Measurements from ENCODE around the gene HERC2. TPM values are rescaled to one million over a fixed set of nuclear protein-coding genes. Genes with fewer than 3 reads are reported as not detected.

HERC2 gene
- total RNA-seq, 1 donor from 2014 or later: 65.6 TPM

- peak; percentile 50 for DNase-seq (ENCODE audit: low spot score)
- intact Hi-C loops (cut with DNase I): no loop called here
Measured at GRCh38 chr15:28118531-28118930, 203.4 kb downstream of the HERC2 start.

DNA sequence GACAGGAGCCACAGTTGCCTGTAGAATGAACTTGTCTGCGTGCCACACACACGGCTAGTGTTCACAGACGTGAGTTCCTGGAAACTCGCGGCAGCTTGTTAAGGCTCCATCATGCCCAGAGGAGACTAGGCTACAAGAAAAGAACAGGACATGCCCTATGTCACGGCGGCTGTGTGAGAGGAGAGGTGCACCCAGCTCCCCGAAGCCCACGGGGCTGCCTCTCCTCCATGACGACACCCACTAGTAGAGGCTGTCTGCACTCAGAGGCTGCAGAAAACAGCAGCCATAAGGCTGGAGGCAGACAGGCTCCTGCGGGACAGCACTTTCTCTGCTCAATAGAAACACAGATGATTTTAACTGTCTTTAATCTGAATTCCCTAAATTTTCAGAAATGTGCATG lies 203.9 kb downstream of the HERC2 start:
- intact Hi-C loops (cut with DNase I): no loop called here
- DNase-seq (ENCODE audit: low spot score): peak; percentile 54

DNA sequence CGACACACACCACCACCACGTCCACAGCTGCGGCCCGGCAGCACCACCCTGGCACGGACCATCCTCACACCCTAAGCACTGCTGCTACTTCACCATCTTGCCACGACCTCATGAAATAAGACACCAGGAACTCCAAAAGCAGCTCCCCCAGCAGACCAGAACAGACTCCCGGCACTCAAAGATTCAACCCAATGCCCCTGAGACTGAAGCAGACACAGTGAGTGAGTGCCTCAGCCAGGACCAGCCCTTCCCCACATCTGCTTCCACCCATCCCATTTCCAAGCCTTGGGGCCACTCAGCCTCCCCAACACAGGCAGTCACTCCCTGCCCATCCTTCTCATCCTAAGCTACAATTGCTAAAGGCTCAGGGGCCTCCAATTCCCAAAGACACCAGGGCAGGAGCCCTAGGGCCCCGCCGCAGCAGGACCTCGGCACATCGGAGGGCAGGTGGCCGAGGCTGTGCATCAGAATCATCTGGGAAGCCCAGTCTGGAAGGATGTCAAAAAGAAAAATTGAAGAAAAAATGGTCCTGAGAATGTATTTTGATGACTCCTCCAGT lies 204.5 kb downstream of the HERC2 start:
- intact Hi-C loops (cut with DNase I): no loop called here
- DNase-seq (ENCODE audit: low spot score): peak; percentile 20

- peak; percentile 29 for DNase-seq (ENCODE audit: low spot score)
- intact Hi-C loops (cut with DNase I): no loop called here
Measured at GRCh38 chr15:28116521-28117431, 205.2 kb downstream of the HERC2 start.

DNA sequence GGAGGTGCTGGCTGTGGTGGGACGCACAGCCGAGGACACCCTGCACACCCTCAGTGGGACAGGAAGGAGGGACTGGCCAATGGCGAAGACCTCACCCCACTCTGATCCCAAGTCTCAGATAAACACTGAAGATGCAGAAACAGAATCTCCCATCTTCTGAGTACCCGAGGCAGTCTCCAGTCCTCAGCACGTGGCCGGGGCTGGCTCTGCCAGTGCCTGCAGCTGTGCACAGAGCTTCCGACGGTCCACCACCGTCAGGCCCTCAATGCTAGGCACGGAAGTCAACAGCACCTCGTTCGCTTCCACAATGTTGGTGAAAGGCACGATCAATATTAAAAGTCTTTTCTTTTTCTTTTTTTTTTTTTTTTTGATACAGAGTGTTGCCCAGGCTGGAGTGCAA lies 206.1 kb downstream of the HERC2 start:
- peak; percentile 24 for DNase-seq (ENCODE audit: low spot score)
- intact Hi-C loops (cut with DNase I): no loop called here

- no peak for DNase-seq (ENCODE audit: low spot score)
- intact Hi-C loops (cut with DNase I): no loop called here
Measured at GRCh38 chr15:28114721-28115622, 207.0 kb downstream of the HERC2 start.

- no peak for DNase-seq (ENCODE audit: low spot score)
- intact Hi-C loops (cut with DNase I): no loop called here
Measured at GRCh38 chr15:28114114-28114455, 207.9 kb downstream of the HERC2 start.

DNA sequence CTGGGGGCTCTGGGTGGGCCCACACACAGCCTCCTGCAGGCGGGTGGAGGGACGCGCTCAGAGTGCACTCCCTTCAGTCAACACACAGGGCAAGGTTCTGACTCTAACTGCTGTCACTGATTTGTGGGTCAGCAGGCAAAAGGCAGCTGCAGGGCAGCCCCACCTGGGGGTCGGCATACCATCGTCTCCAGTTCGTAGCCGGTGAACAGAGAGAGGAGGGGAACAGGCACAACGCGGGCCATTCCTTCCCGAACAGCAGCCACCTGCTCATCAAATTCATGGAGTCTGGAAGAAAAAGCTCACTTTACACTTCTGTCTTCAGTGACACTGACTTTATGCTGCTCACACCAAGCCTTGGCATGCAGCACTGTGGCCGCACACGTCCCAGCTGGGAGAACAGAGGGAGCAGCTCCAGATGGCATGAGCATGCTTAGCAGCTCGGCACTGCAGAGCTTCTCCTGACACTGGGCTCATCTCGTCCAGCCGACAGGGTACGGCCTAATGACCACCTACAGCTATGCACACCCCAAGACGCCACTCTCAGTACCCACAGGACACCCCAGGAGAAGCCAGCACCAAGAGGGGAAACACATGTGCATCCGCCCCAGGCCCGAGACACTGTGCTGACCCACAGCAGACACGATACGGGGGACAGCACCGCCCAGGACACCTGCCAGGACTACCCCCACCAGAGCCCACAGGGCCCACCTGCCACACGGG lies 208.4 kb downstream of the HERC2 start:
- intact Hi-C loops (cut with DNase I): no loop called here

DNA sequence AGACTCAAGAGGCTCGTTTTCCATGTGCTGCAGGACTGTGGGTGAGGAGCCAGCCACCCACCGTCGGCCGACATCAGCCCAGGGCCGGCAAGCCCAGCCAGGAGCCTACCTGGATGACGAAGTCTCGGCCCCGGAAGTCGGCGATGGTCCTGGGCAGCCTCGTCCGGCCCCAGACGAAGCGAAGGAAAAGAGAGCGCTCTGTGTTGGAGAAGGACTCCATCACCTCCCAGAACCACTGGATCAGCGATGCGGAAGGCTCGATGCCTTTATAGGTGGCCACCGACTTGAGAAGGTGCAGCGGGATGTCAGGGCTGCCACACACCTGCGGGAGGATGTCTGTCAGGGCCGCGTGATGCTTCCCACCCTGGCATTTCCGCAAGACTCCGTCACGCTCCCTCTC lies 209.0 kb downstream of the HERC2 start:
- intact Hi-C loops (cut with DNase I): no loop called here
- DNase-seq (ENCODE audit: low spot score): no peak

More for the DNA sequence above, 208.4 kb downstream of the HERC2 start:
- DNase-seq (ENCODE audit: low spot score): no peak

DNA sequence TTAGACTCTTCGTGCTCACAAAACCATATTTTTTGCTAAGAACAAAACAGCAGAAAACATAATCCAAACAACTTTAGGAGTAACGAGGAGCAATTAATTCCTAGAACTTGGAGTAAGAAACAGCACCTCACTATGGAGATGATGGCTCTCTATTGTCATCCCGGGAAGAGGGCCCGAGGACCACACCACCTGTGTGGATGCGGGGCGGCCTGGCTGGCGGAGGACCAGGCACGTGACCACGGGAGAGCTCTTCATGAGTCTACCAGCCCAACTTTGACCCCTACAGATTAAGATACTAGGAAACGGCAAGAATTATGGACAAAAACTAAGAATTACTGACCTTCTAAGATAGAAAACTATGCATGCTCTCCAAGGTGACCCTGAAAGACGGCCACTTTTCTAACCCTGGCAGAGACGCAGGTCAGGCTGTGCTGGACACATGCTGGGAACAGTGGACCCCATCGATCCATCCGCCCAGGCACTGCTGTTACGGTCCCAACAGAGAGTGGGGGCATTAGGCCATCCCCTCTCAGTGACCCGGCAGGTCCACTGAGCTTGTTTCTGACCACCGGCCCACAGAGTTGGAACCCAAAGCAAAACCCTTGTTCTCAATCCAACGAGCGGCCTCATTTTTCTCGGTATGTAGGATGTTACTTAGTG lies 209.7 kb downstream of the HERC2 start:
- intact Hi-C loops (cut with DNase I): no loop called here
- peak; percentile 58 for DNase-seq (ENCODE audit: low spot score)

DNA sequence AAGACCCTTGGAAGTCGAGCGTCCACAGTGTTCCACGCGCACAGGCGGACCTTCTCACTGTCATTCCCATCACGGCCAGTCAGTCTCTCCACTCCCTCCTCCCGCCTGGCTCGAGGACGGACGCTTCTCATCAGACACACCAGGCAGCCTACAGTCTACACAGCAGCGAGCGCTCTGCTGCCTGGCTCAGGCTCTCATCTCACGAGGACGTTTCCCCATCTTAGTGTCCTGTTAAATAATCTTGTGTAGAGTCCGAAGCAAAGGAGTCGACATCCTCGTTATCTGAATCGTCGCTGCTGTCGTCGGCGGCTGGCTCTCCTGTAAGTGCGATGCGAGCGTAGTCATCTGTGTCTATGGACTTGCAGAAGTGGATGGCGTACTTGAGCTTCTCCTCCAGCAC lies 210.4 kb downstream of the HERC2 start:
- DNase-seq (ENCODE audit: low spot score): no peak
- intact Hi-C loops (cut with DNase I): no loop called here

- intact Hi-C loops (cut with DNase I): no loop called here
- peak; percentile 44 for DNase-seq (ENCODE audit: low spot score)
Measured at GRCh38 chr15:28110481-28110881, 211.5 kb downstream of the HERC2 start.

GRCh38 chr15:28109626-28110455 lies 212.1 kb downstream of the HERC2 start:
- intact Hi-C loops (cut with DNase I): no loop called here

GRCh38 chr15:28107904-28108275 lies 214.1 kb downstream of the HERC2 start:
- intact Hi-C loops (cut with DNase I): no loop called here
- DNase-seq (ENCODE audit: low spot score): no peak

More at GRCh38 chr15:28109626-28110455, 212.1 kb downstream of the HERC2 start:
- DNase-seq (ENCODE audit: low spot score): peak; percentile 46

GRCh38 chr15:28107111-28107903 lies 214.7 kb downstream of the HERC2 start:
- intact Hi-C loops (cut with DNase I): no loop called here
- DNase-seq (ENCODE audit: low spot score): peak; percentile 72

DNA sequence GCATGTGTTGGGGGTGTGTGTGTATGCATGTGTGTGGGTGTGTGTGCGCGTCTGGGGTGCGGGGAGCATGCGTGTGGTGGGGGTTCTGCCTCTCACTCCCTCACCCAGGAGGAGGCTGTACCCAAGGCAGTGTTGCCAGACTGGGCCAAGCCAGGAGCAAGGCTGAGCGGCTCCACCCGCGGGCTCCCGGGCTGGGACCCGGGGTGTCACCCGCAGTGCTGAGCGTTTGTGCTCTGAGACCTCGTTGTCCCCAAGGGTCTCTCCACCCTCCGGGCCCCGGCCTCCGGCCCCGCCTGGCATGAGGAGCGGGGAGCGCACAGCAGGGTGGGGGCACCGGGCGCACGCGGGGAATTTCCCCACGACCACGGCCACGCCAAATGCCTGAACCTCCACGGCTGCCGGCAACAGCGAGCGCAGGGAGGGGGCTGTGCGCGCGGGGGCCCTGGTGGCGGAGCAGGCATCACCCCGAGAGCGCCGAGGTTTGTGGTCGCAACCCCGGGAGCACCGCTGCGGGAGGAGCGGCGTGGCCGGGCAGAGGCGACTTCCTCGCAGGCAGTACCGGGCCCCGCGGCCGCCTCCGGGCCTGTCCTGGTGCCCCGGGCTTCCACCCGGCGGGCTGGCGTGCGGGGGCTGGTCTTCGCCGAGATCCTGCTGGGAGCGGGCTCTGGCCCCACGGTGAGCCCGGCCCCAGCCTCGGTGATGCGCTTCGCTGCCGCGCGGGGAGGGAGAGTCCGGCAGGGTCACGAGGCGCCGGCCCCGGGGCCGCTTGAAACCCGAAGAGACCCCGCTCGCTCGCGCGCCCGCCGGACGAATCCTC lies 215.5 kb downstream of the HERC2 start:
- DNase-seq (ENCODE audit: low spot score): peak; percentile 69
- intact Hi-C loops (cut with DNase I): no loop called here

DNA sequence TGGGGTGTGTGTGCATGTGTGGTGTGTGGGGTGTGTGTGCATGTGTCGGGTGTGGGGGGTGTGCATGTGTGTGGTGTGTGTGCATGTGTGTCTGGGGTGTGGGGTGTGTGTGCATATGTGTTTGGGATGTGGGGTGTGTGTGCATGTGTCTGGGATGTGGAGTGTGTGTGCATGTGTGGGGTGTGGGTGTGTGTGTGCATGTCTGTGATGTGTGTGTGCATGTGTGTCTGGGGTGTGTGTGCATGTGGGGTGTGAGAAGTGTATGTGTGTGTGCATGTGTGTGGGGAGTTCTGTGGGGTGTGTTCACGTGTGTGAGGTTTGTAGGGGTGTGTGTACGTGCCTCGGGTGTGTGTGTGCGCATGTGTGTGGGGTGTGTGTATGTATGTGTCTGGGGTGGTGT lies 216.2 kb downstream of the HERC2 start:
- DNase-seq (ENCODE audit: low spot score): peak; percentile 31
- intact Hi-C loops (cut with DNase I): no loop called here

Data from cardiac septum (tissue), 1 donor.